H9 (cell line): Measurements from ENCODE around the gene TSPAN11. TPM values are rescaled to one million over a fixed set of nuclear protein-coding genes. Genes with fewer than 3 reads are reported as not detected.

Experiments
- DNase-seq: peaks from one replicate; pipeline ENCODE4 v3.0.0-alpha.2; 2017
- H2AFZ ChIP-seq: one replicate; pipeline ENCODE4 v1.6.1; 2013; ENCODE audit warnings: mild to moderate bottlenecking, low read length, control low read depth, moderate library complexity
- H2AK5ac ChIP-seq: 2 replicates; pipeline ENCODE4 v1.6.1; 2013; ENCODE audit warnings: low read length, control low read depth, mixed read lengths; ENCODE audit not compliant: insufficient read length
- H2BK120ac ChIP-seq: one replicate; pipeline ENCODE4 v1.6.1; 2013; ENCODE audit warnings: low read depth, mild to moderate bottlenecking, low read length, control low read depth, inconsistent platforms; ENCODE audit not compliant: poor library complexity, severe bottlenecking
- H2BK12ac ChIP-seq: 2 replicates; pipeline ENCODE4 v1.6.1; 2013; ENCODE audit warnings: low read length, control low read depth, mixed read lengths, low read depth; ENCODE audit not compliant: insufficient read length
- H2BK15ac ChIP-seq: 2 replicates; pipeline ENCODE4 v1.6.1; 2013; ENCODE audit warnings: low read depth, low read length, control low read depth
- H2BK20ac ChIP-seq: one replicate; pipeline ENCODE4 v1.6.1; 2013; ENCODE audit warnings: low read depth, mild to moderate bottlenecking, low read length, control low read depth, inconsistent platforms; ENCODE audit not compliant: poor library complexity, severe bottlenecking
- H2BK5ac ChIP-seq: 2 replicates; pipeline ENCODE4 v1.6.1; 2013; ENCODE audit warnings: low read length, control low read depth, mixed read lengths; ENCODE audit not compliant: insufficient read length
- H3K14ac ChIP-seq: 2 replicates; pipeline ENCODE4 v1.6.1; 2013; ENCODE audit warnings: low read length, control low read depth; ENCODE audit not compliant: insufficient read depth
- H3K18ac ChIP-seq: 2 replicates; pipeline ENCODE4 v1.6.1; 2013; ENCODE audit warnings: low read depth, mild to moderate bottlenecking, mixed read lengths, low read length, control low read depth; ENCODE audit not compliant: insufficient read length
- H3K23ac ChIP-seq: 2 replicates; pipeline ENCODE4 v1.6.1; 2013; ENCODE audit warnings: low read length, control low read depth, mixed read lengths, low read depth; ENCODE audit not compliant: insufficient read length
- H3K23me2 ChIP-seq: 2 replicates; pipeline ENCODE4 v1.6.1; 2013; ENCODE audit warnings: low read depth, mild to moderate bottlenecking, mixed read lengths, low read length, control low read depth; ENCODE audit not compliant: insufficient read length, poor library complexity, severe bottlenecking
- H3K27ac ChIP-seq: 2 replicates; pipeline ENCODE4 v1.5.1; 2013; ENCODE audit warnings: low read length, control low read depth, mixed read lengths, low read depth; ENCODE audit not compliant: insufficient read length
- H3K27me3 ChIP-seq: 2 replicates; pipeline ENCODE4 v1.6.1; 2013; ENCODE audit warnings: low read length, control low read depth, inconsistent platforms; ENCODE audit not compliant: insufficient read depth
- H3K4ac ChIP-seq: 2 replicates; pipeline ENCODE4 v1.6.1; 2013; ENCODE audit warnings: low read depth, mild to moderate bottlenecking, control low read depth, inconsistent platforms, low read length, moderate library complexity
- H3K4me1 ChIP-seq: 2 replicates; pipeline ENCODE4 v1.6.1; 2013; ENCODE audit warnings: low read length, control low read depth, inconsistent platforms; ENCODE audit not compliant: insufficient read depth
- H3K4me2 ChIP-seq: 2 replicates; pipeline ENCODE4 v1.6.1; 2013; ENCODE audit warnings: low read length, control low read depth, mixed read lengths; ENCODE audit not compliant: insufficient read length, insufficient read depth
- H3K56ac ChIP-seq: 2 replicates; pipeline ENCODE4 v1.6.1; 2013; ENCODE audit warnings: low read depth, mild to moderate bottlenecking, mixed read lengths, low read length, control low read depth; ENCODE audit not compliant: insufficient read length
- H3K79me1 ChIP-seq: 2 replicates; pipeline ENCODE4 v1.6.1; 2013; ENCODE audit warnings: low read depth, mild to moderate bottlenecking, moderate library complexity, low read length, control low read depth, inconsistent platforms; ENCODE audit not compliant: insufficient read depth, poor library complexity, severe bottlenecking
- H3K79me2 ChIP-seq: 2 replicates; pipeline ENCODE4 v1.6.1; 2013; ENCODE audit warnings: low read length, control low read depth, inconsistent platforms; ENCODE audit not compliant: insufficient read depth
- H3K9ac ChIP-seq: 2 replicates; pipeline ENCODE4 v1.6.1; 2013; ENCODE audit warnings: low read length, control low read depth, mixed read lengths; ENCODE audit not compliant: insufficient read length; ENCODE audit errors: extremely low read depth
- H3K9me3 ChIP-seq: one replicate; pipeline ENCODE4 v1.6.1; 2013; ENCODE audit warnings: low read depth, low read length, inconsistent platforms; ENCODE audit not compliant: control insufficient read depth
- H3T11ph ChIP-seq: one replicate; pipeline ENCODE4 v1.6.1; 2013; ENCODE audit warnings: mild to moderate bottlenecking, low read length, control low read depth, inconsistent platforms
- H4K20me1 ChIP-seq: one replicate; pipeline ENCODE4 v1.6.1; 2013; ENCODE audit not compliant: control insufficient read depth, insufficient read length, insufficient read depth
- H4K5ac ChIP-seq: 2 replicates; pipeline ENCODE4 v1.6.1; 2013; ENCODE audit warnings: low read depth, mild to moderate bottlenecking, mixed read lengths, low read length, control low read depth; ENCODE audit not compliant: insufficient read length
- H4K8ac ChIP-seq: replicated peaks from 2 replicates; pipeline ENCODE4 v1.6.1; 2013; ENCODE audit warnings: low read length, control low read depth, mixed read lengths, low read depth; ENCODE audit not compliant: insufficient read length
- H4K91ac ChIP-seq: 2 replicates; pipeline ENCODE4 v1.6.1; 2013; ENCODE audit warnings: low read depth, mild to moderate bottlenecking, moderate library complexity, mixed read lengths, low read length, control low read depth; ENCODE audit not compliant: insufficient read length
- H3K27ac Mint-ChIP-seq, 3 experiments: 2 replicates in 2 of 3; 3 replicates in 1 of 3; pipeline ENCODE4 v1.8.0; 2020 to 2021; ENCODE audit warnings: mixed read lengths in 3 of 3, mild to moderate bottlenecking in 1 of 3, moderate library complexity in 1 of 3
- H3K27me3 Mint-ChIP-seq: 2 replicates; pipeline ENCODE4 v1.8.0; 2021; ENCODE audit warnings: low read depth, mild to moderate bottlenecking, moderate library complexity, mixed read lengths
- H3K36me3 Mint-ChIP-seq, 3 experiments: 2 replicates in 2 of 3; 3 replicates in 1 of 3; pipeline ENCODE4 v1.8.0; 2020 to 2021; ENCODE audit warnings: low read depth in 3 of 3, mixed read lengths in 3 of 3; ENCODE audit not compliant: insufficient read depth in 1 of 3
- H3K4me1 Mint-ChIP-seq, 2 experiments: 2 replicates each; pipeline ENCODE4 v1.8.0; 2020; ENCODE audit warnings: mixed read lengths in 2 of 2
- H3K4me3 Mint-ChIP-seq, 2 experiments: 2 replicates in 1 of 2; 3 replicates in 1 of 2; pipeline ENCODE4 v1.8.0; 2020 to 2021; ENCODE audit warnings: mild to moderate bottlenecking in 2 of 2, mixed read lengths in 2 of 2, moderate library complexity in 1 of 2
- H3K9me3 Mint-ChIP-seq, 2 experiments: 2 replicates in 1 of 2; 3 replicates in 1 of 2; pipeline ENCODE4 v1.8.0; 2020; ENCODE audit warnings: mild to moderate bottlenecking in 2 of 2, mixed read lengths in 2 of 2, moderate library complexity in 1 of 2
- WGBS: extraction: QIAGEN DNeasy Blood & Tissue Kit; methylation state at CpG from one replicate; pipeline ENCODE4 v1.1.7; 2013; ENCODE audit warnings: missing lambda C conversion rate, low lambda C conversion rate, mixed read lengths; ENCODE audit not compliant: insufficient read length; ENCODE audit errors: extremely low coverage; 5-methylcytosine and 5-hydroxymethylcytosine counted together
- total RNA-seq: library from RNA; stranded (reverse); gene quantifications from 2 replicates; pipeline ENCODE4 v1.2.1, GENCODE V29; 2021
- TF ChIP-seq, protein P1 (sequence below): fragments of 200-600 bp; sonication (generic); conservative IDR thresholded peaks from 3 replicates; pipeline ENCODE4 v1.8.0; 2021; ENCODE audit warnings: antibody characterized with exemption, mild to moderate bottlenecking

TSPAN11 gene
- total RNA-seq, 1 experiment from 2014 or later: 4.2 TPM

DNA sequence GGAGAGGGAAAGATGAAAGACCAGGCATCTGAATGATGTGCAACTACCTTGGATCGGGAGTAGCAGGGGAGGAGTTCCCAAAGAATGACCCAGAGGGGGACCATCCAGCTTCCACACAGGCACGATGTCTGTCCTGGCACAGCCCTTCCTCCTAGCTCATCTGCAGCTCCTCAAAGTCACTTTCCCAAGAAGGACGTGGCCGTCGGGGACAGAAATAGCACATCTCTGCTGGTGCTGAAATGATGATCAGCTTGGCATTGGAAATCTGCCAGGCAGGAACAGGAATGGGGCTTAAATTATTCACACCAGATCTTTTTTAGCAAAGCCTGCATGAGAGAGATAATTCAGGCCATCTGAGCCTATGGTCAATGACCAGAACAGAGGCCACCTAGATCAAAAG is 41.7 kb downstream of the TSPAN11 start:
- no peak overlapping the region for H3K27ac ChIP-seq
- H2AFZ ChIP-seq: no peak overlapping the region
- H2BK5ac ChIP-seq: no peak overlapping the region
- no peaks in the 10 kb centered on the region for H3K36me3 Mint-ChIP-seq
- H2AK5ac ChIP-seq: no peak overlapping the region
- no peaks in the 10 kb centered on the region for H3K4me1 ChIP-seq
- no peak overlapping the region for H2BK15ac ChIP-seq
- no peak overlapping the region for H3K9ac ChIP-seq
- no peaks in the 10 kb centered on the region for H4K20me1 ChIP-seq
- no peak overlapping the region for H3T11ph ChIP-seq
- H3K4me1 Mint-ChIP-seq: peaks cover 9 to 16% of the 10 kb centered on the region in 2 experiments
- no peak overlapping the region for H4K5ac ChIP-seq
- no peak overlapping the region for H2BK120ac ChIP-seq
- H4K8ac ChIP-seq: no peak overlapping the region
- H3K79me1 ChIP-seq: no peaks in the 10 kb centered on the region
- WGBS: no CpG with 5 or more reads among the region's 5 CpGs
- TF ChIP-seq, protein P1, sequence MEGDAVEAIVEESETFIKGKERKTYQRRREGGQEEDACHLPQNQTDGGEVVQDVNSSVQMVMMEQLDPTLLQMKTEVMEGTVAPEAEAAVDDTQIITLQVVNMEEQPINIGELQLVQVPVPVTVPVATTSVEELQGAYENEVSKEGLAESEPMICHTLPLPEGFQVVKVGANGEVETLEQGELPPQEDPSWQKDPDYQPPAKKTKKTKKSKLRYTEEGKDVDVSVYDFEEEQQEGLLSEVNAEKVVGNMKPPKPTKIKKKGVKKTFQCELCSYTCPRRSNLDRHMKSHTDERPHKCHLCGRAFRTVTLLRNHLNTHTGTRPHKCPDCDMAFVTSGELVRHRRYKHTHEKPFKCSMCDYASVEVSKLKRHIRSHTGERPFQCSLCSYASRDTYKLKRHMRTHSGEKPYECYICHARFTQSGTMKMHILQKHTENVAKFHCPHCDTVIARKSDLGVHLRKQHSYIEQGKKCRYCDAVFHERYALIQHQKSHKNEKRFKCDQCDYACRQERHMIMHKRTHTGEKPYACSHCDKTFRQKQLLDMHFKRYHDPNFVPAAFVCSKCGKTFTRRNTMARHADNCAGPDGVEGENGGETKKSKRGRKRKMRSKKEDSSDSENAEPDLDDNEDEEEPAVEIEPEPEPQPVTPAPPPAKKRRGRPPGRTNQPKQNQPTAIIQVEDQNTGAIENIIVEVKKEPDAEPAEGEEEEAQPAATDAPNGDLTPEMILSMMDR: no peak
- no peaks in the 10 kb centered on the region for H3K79me2 ChIP-seq
- H2BK20ac ChIP-seq: no peak overlapping the region
- DNase-seq: no peak
- peaks cover 8% of the 10 kb centered on the region for H3K27me3 Mint-ChIP-seq
- no peak overlapping the region for H3K4me2 ChIP-seq
- H3K14ac ChIP-seq: no peak overlapping the region
- no peak overlapping the region for H3K4me3 Mint-ChIP-seq
- H3K9me3 Mint-ChIP-seq: no peaks in the 10 kb centered on the region
- no peak overlapping the region for H3K23ac ChIP-seq
- 0 out of 2 replicates have a peak, but pooled peaks cover 3% of the 10 kb centered on the region for H3K27me3 ChIP-seq
- H3K9me3 ChIP-seq: no peaks in the 10 kb centered on the region
- no peak overlapping the region for H4K91ac ChIP-seq
- no peak overlapping the region for H3K4ac ChIP-seq
- no peak overlapping the region for H3K56ac ChIP-seq
- no peak overlapping the region for H3K27ac Mint-ChIP-seq
- no peak overlapping the region for H3K18ac ChIP-seq
- no peak overlapping the region for H2BK12ac ChIP-seq
- no peaks in the 10 kb centered on the region for H3K23me2 ChIP-seq
